HepG2 (cell line): Measurements from ENCODE around the gene TUBB3. TPM values are rescaled to one million over a fixed set of nuclear protein-coding genes. Genes with fewer than 3 reads are reported as not detected.

Experiments
- AKAP8 ChIP-seq: sonication (generic); formaldehyde crosslinking; IDR thresholded peaks from 2 replicates; pipeline ENCODE4 v1.5.1; 2020; ENCODE audit warnings: mild to moderate bottlenecking, missing genetic modification reagents
- ATF2 ChIP-seq: sonication (generic); formaldehyde crosslinking; IDR thresholded peaks from 2 replicates; pipeline ENCODE4 v1.4.0; 2020; ENCODE audit warnings: missing genetic modification reagents
- ATF7-NPFF ChIP-seq: sonication (generic); formaldehyde crosslinking; IDR thresholded peaks from 2 replicates; pipeline ENCODE4 v1.8.1; 2023; ENCODE audit warnings: mild to moderate bottlenecking, low read depth, missing genetic modification reagents, moderate library complexity
- ETS1 ChIP-seq: sonication (generic); formaldehyde crosslinking; IDR thresholded peaks from 2 replicates; pipeline ENCODE4 v1.4.0; 2020; ENCODE audit warnings: missing genetic modification reagents
- HOXA5 ChIP-seq: sonication (generic); formaldehyde crosslinking; IDR thresholded peaks from 2 replicates; pipeline ENCODE4 v1.4.0; 2020; ENCODE audit warnings: missing genetic modification reagents
- HOXD1 ChIP-seq: sonication (generic); formaldehyde crosslinking; IDR thresholded peaks from 2 replicates; pipeline ENCODE4 v1.5.0; 2020; ENCODE audit warnings: missing genetic modification reagents
- MXI1 ChIP-seq: IDR thresholded peaks from 3 replicates; pipeline ENCODE4 v1.6.1; 2012; ENCODE audit warnings: low read depth, low read length, inconsistent platforms, borderline replicate concordance
- NFIB ChIP-seq: sonication (generic); formaldehyde crosslinking; IDR thresholded peaks from 2 replicates; pipeline ENCODE4 v1.9.0; 2021; ENCODE audit warnings: missing genetic modification reagents, mild to moderate bottlenecking, borderline replicate concordance
- PCBP1 ChIP-seq: fragments of 200-400 bp; formaldehyde crosslinking; IDR thresholded peaks from 2 replicates; pipeline ENCODE4 v1.6.1; 2017; ENCODE audit warnings: mild to moderate bottlenecking, low read depth, low read length, borderline replicate concordance
- SNAI1 ChIP-seq: sonication (generic); formaldehyde crosslinking; IDR thresholded peaks from 2 replicates; pipeline ENCODE4 v1.5.0; 2020; ENCODE audit warnings: mild to moderate bottlenecking, missing genetic modification reagents, borderline replicate concordance
- SRF ChIP-seq: IDR thresholded peaks from 2 replicates; pipeline ENCODE4 v1.6.1; 2011; ENCODE audit warnings: mild to moderate bottlenecking, low read depth, low read length, moderate library complexity
- TAF1 ChIP-seq: sonication (generic); formaldehyde crosslinking; IDR thresholded peaks from 2 replicates; pipeline ENCODE4 v1.4.0; 2020; ENCODE audit warnings: missing genetic modification reagents
- THRA ChIP-seq: sonication (generic); formaldehyde crosslinking; IDR thresholded peaks from 2 replicates; pipeline ENCODE4 v1.4.0; 2020; ENCODE audit warnings: missing genetic modification reagents, borderline replicate concordance
- THYN1 ChIP-seq: sonication (generic); formaldehyde crosslinking; IDR thresholded peaks from 2 replicates; pipeline ENCODE4 v1.8.1; 2023; ENCODE audit warnings: low read depth, mild to moderate bottlenecking, moderate library complexity, missing genetic modification reagents, borderline replicate concordance
- ZFP36 ChIP-seq: fragments of 150-350 bp; IDR thresholded peaks from 2 replicates; pipeline ENCODE4 v1.6.1; 2018; ENCODE audit warnings: borderline replicate concordance, low read length, low read depth; ENCODE audit not compliant: partially characterized antibody
- ZNF556 ChIP-seq: sonication (generic); formaldehyde crosslinking; IDR thresholded peaks from 2 replicates; pipeline ENCODE4 v1.4.0; 2020; ENCODE audit warnings: mild to moderate bottlenecking, missing genetic modification reagents, borderline replicate concordance
- ZSCAN12 ChIP-seq: sonication (generic); formaldehyde crosslinking; IDR thresholded peaks from 2 replicates; pipeline ENCODE4 v1.9.0; 2021; ENCODE audit warnings: mild to moderate bottlenecking, missing genetic modification reagents
- ZSCAN20 ChIP-seq: sonication (generic); formaldehyde crosslinking; IDR thresholded peaks from 2 replicates; pipeline ENCODE4 v1.4.0; 2020; ENCODE audit warnings: missing genetic modification reagents, mild to moderate bottlenecking, borderline replicate concordance
- polyA plus RNA-seq, 8 experiments: library from polyadenylated mRNA; depleted of rRNA in 3 of 8; stranded (reverse) in 7 of 8; unstranded in 1 of 8; fragments of >200 nt; fragmentation: Illumina TruSeq in 4 of 8; extraction: Trizol in 4 of 8; gene quantifications; 2 replicates each; pipeline versions ENCODE4 v1.2.1 to v1.2.3, GENCODE V29; 2011 to 2016; ENCODE audit warnings: low read depth in 4 of 8, missing spikeins in 1 of 8, mixed read lengths in 1 of 8; ENCODE audit not compliant: insufficient read depth in 1 of 8
- total RNA-seq, 5 experiments: library from RNA; depleted of rRNA; stranded (reverse); fragments of >200 nt; fragmentation: Illumina TruSeq; extraction: Trizol; gene quantifications; 2 replicates each; pipeline ENCODE4 v1.2.3, GENCODE V29; 2016; ENCODE audit warnings: low read depth in 1 of 5
- TF ChIP-seq, protein P1 (sequence below): sonication (generic); formaldehyde crosslinking; IDR thresholded peaks from 2 replicates; pipeline ENCODE4 v1.5.0; 2020; ENCODE audit warnings: missing genetic modification reagents, mild to moderate bottlenecking, borderline replicate concordance
- TF ChIP-seq, protein P2 (sequence below): sonication (generic); formaldehyde crosslinking; IDR thresholded peaks from 2 replicates; pipeline ENCODE4 v1.8.1; 2022; ENCODE audit warnings: low read depth, mild to moderate bottlenecking, missing genetic modification reagents

The TUBB3 gene
- total and polyA plus RNA-seq, 2 of the 13 experiments (the other 11 are each of a cell fraction or from before 2014, with no cell fraction given) = 110 to 185 TPM

DNA sequence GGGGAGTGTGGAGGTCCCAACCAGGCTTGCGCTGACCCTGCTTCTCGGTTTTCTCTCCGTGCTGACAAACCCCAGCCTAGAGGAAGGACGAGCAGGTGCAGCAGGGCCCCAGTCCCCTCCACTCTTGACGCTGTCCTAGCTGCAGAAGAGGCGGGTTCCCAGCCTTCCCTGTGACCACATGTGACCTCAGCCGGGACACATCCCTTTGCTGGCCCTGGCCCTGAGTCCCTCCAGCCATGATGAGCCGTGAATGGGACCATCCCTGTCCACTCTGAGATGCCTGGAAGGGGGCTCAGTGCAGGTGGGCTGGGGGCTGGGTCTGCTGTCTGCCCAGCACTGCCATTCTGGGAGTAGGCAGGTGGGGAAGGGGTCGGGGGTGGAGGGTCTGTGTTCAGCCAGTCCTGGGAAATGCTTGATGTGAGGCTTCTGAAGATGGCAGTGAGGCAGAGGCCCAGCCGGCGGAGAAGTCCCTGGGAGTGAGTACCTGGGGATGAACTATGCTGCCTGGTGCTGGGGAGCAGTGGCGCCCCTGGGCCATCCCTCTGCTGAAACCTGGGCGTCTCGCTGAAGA lies 1.9 kb upstream of the TUBB3 start (continued):
- TF ChIP-seq SNAI1 (CRISPR knock-in tag) = no peak
- TF ChIP-seq ETS1 (CRISPR knock-in tag) = peak; percentile 11; the same call in 1 of the 2 replicates
- TF ChIP-seq, protein P1, sequence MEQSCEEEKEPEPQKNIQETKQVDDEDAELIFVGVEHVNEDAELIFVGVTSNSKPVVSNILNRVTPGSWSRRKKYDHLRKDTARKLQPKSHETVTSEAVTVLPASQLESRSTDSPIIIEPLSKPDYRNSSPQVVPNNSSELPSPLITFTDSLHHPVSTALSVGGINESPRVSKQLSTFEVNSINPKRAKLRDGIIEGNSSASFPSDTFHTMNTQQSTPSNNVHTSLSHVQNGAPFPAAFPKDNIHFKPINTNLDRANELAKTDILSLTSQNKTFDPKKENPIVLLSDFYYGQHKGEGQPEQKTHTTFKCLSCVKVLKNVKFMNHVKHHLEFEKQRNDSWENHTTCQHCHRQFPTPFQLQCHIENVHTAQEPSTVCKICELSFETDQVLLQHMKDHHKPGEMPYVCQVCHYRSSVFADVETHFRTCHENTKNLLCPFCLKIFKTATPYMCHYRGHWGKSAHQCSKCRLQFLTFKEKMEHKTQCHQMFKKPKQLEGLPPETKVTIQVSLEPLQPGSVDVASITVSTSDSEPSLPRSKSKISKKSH (CRISPR knock-in tag) = no peak
- no peak for TF ChIP-seq THYN1
- TF ChIP-seq ATF7-NPFF (CRISPR knock-in tag) = no peak
- TF ChIP-seq, protein P2, sequence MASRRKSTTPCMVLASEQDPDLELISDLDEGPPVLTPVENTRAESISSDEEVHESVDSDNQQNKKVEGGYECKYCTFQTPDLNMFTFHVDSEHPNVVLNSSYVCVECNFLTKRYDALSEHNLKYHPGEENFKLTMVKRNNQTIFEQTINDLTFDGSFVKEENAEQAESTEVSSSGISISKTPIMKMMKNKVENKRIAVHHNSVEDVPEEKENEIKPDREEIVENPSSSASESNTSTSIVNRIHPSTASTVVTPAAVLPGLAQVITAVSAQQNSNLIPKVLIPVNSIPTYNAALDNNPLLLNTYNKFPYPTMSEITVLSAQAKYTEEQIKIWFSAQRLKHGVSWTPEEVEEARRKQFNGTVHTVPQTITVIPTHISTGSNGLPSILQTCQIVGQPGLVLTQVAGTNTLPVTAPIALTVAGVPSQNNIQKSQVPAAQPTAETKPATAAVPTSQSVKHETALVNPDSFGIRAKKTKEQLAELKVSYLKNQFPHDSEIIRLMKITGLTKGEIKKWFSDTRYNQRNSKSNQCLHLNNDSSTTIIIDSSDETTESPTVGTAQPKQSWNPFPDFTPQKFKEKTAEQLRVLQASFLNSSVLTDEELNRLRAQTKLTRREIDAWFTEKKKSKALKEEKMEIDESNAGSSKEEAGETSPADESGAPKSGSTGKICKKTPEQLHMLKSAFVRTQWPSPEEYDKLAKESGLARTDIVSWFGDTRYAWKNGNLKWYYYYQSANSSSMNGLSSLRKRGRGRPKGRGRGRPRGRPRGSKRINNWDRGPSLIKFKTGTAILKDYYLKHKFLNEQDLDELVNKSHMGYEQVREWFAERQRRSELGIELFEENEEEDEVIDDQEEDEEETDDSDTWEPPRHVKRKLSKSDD (CRISPR knock-in tag) = no peak
- TF ChIP-seq ZNF556 (CRISPR knock-in tag) = peak; percentile 34; the same call in 1 of the 2 replicates
- TF ChIP-seq PCBP1 = no peak
- peak; percentile 55; the same call in 1 of the 3 replicates for TF ChIP-seq MXI1
- TF ChIP-seq ATF2 (CRISPR knock-in tag) = peak; percentile 37; the same call in 1 of the 2 replicates
- TF ChIP-seq HOXA5 (CRISPR knock-in tag) = peak; percentile 19; the same call in 1 of the 2 replicates
- TF ChIP-seq ZSCAN12 (CRISPR knock-in tag) = no peak
- TF ChIP-seq ZSCAN20 (CRISPR knock-in tag) = 0 out of 2 replicates have a peak, but pooled peaks have one; percentile 36
- TF ChIP-seq SRF = no peak
- no peak for TF ChIP-seq TAF1 (CRISPR knock-in tag)
- no peak for TF ChIP-seq NFIB
- TF ChIP-seq THRA (CRISPR knock-in tag) = peak; percentile 92
- TF ChIP-seq AKAP8 (CRISPR knock-in tag) = no peak
- no peak for TF ChIP-seq ZFP36
- TF ChIP-seq HOXD1 (CRISPR knock-in tag) = no peak
